ENCODE results near the gene C22orf39.

DNA sequence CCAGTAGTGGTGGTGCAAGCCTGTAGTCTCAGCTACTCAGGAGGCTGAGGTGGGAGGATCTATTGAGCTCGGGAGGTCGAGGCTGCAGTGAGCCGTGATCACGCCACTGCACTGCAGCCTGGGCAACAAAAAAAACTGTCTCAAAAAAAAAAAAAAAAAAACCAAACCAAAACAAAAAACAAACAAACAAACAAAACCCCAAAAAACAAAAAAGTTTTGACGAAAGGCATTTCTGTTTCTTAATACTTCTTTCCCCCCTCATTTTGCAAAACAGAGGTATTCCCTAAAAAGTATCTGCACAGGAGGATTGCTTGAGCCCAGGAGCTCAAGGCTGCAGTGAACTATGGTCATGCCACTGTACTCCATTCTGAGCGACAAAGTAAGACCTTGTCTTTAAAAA, 27.2 kb downstream of the C22orf39 start:
- TF ChIP-seq, protein P1, sequence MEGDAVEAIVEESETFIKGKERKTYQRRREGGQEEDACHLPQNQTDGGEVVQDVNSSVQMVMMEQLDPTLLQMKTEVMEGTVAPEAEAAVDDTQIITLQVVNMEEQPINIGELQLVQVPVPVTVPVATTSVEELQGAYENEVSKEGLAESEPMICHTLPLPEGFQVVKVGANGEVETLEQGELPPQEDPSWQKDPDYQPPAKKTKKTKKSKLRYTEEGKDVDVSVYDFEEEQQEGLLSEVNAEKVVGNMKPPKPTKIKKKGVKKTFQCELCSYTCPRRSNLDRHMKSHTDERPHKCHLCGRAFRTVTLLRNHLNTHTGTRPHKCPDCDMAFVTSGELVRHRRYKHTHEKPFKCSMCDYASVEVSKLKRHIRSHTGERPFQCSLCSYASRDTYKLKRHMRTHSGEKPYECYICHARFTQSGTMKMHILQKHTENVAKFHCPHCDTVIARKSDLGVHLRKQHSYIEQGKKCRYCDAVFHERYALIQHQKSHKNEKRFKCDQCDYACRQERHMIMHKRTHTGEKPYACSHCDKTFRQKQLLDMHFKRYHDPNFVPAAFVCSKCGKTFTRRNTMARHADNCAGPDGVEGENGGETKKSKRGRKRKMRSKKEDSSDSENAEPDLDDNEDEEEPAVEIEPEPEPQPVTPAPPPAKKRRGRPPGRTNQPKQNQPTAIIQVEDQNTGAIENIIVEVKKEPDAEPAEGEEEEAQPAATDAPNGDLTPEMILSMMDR (IDR thresholded peaks at IDR 0.05): no peak
- TF ChIP-seq EZH2 (IDR thresholded peaks at IDR 0.05; ENCODE audit: borderline replicate concordance, insufficient read depth, low read depth, low read length, poor library complexity, severe bottlenecking): no peak

All from B cell (primary cell).